ENCODE data around the gene CAPN1. TPM values are rescaled to one million over a fixed set of nuclear protein-coding genes. Genes with fewer than 3 reads are reported as not detected.

CAPN1 gene
- total RNA-seq, 4 donors from 2014 or later: 100 to 196 (median 156) TPM

- WGBS, 2 donors (ENCODE audit: low coverage in 1 of 2): 70 to 80% methylated on average over 6 to 8 of the region's 10 CpGs
- TF ChIP-seq POLR2AphosphoS5 (IDR thresholded peaks at IDR 0.05) (no peak), EP300 (IDR thresholded peaks at IDR 0.05) (no peak), CTCF (IDR thresholded peaks at IDR 0.05) (no peak), POLR2A (IDR thresholded peaks at IDR 0.05) (no peak)
- peaks cover 0 to 6% (median 0%) of the 10 kb centered on the region in 3 donors for H3K4me1 ChIP-seq
- H3K9me3 ChIP-seq: no peaks in the 10 kb centered on the region
- H3K36me3 ChIP-seq: peaks cover 0 to 100% of the 10 kb centered on the region in 2 donors
- no peak overlapping the region for H3K27ac ChIP-seq
- H3K4me3 ChIP-seq: no peak overlapping the region
- no peak for ATAC-seq
- no peaks in the 10 kb centered on the region for H3K27me3 ChIP-seq
Measured at GRCh38 chr11:65189191-65189590, 7.5 kb downstream of the CAPN1 start.

GRCh38 chr11:65194564-65194963 lies 12.8 kb downstream of the CAPN1 start:
- Histone ChIP-seq H3K4me3 (no peak overlapping the region), H3K27ac (no peak overlapping the region), H3K9me3 (no peaks in the 10 kb centered on the region), H3K4me1 (no peaks in the 10 kb centered on the region), H3K36me3 (peaks cover 0 to 90% of the 10 kb centered on the region in 2 donors), H3K27me3 (no peaks in the 10 kb centered on the region)
- TF ChIP-seq CTCF (IDR thresholded peaks at IDR 0.05): no peak
- no peak for TF ChIP-seq EP300 (IDR thresholded peaks at IDR 0.05)
- no peak for TF ChIP-seq POLR2A (IDR thresholded peaks at IDR 0.05)
- TF ChIP-seq POLR2AphosphoS5 (IDR thresholded peaks at IDR 0.05): no peak
- no peak for ATAC-seq
- 93 to 100% methylated on average over 2 of the region's 2 CpGs for WGBS, 2 donors (ENCODE audit: low coverage in 1 of 2)

- Histone ChIP-seq H3K36me3 (peaks cover 0 to 97% of the 10 kb centered on the region in 2 donors), H3K4me1 (no peaks in the 10 kb centered on the region), H3K27ac (no peak overlapping the region), H3K27me3 (no peaks in the 10 kb centered on the region), H3K9me3 (no peaks in the 10 kb centered on the region), H3K4me3 (no peak overlapping the region)
- WGBS, 2 donors (ENCODE audit: low coverage in 1 of 2): 92% methylated on average over 10 to 13 of the region's 15 CpGs
- ATAC-seq: no peak
- TF ChIP-seq EP300 (IDR thresholded peaks at IDR 0.05) (no peak), POLR2AphosphoS5 (IDR thresholded peaks at IDR 0.05) (no peak), POLR2A (IDR thresholded peaks at IDR 0.05) (no peak), CTCF (IDR thresholded peaks at IDR 0.05) (no peak)
Measured at GRCh38 chr11:65204143-65204542, 22.4 kb downstream of the CAPN1 start.

GRCh38 chr11:65204646-65205601 lies 23.2 kb downstream of the CAPN1 start:
- H3K4me1 ChIP-seq: no peaks in the 10 kb centered on the region
- H3K4me3 ChIP-seq: no peak overlapping the region
- H3K9me3 ChIP-seq: no peaks in the 10 kb centered on the region
- no peak overlapping the region for H3K27ac ChIP-seq
- TF ChIP-seq CTCF (IDR thresholded peaks at IDR 0.05) (peak in 3 of 4 experiments; percentile 65 to 89 (median 73)), POLR2AphosphoS5 (IDR thresholded peaks at IDR 0.05) (no peak)
- ATAC-seq: peak; percentile 58
- H3K36me3 ChIP-seq: peaks cover 0 to 97% of the 10 kb centered on the region in 2 donors
- 60% methylated on average over 14 of the region's 38 CpGs; no CpG with 5 or more reads in 1 of the 2 donors for WGBS, 2 donors (ENCODE audit: low coverage in 1 of 2)
- no peaks in the 10 kb centered on the region for H3K27me3 ChIP-seq

GRCh38 chr11:65205602-65205967 lies 23.9 kb downstream of the CAPN1 start:
- no peaks in the 10 kb centered on the region for H3K27me3 ChIP-seq
- no peak overlapping the region for H3K4me3 ChIP-seq
- WGBS, 2 donors (ENCODE audit: low coverage in 1 of 2): 33% methylated on average over 1 of the region's 3 CpGs
- no peak for ATAC-seq
- H3K4me1 ChIP-seq: no peaks in the 10 kb centered on the region
- no peaks in the 10 kb centered on the region for H3K9me3 ChIP-seq
- peaks cover 0 to 97% of the 10 kb centered on the region in 2 donors for H3K36me3 ChIP-seq
- TF ChIP-seq POLR2AphosphoS5 (IDR thresholded peaks at IDR 0.05) (no peak), CTCF (IDR thresholded peaks at IDR 0.05) (no peak), EP300 (IDR thresholded peaks at IDR 0.05) (no peak), POLR2A (IDR thresholded peaks at IDR 0.05) (no peak)
- H3K27ac ChIP-seq: no peak overlapping the region
